ENCODE data around the gene ERLEC1. TPM values are rescaled to one million over a fixed set of nuclear protein-coding genes. Genes with fewer than 3 reads are reported as not detected.
"Not testable (repeated sequence)": the region's sequence is repeated elsewhere in the genome, so short reads cannot be mapped to it uniquely, and the experiment has no call there.

The ERLEC1 gene
- total RNA-seq, 1 donor from 2014 or later, result 50.6 TPM

GRCh38 chr2:53827398-53828175 lies 40.7 kb downstream of the ERLEC1 start:
- H3K4me1 Mint-ChIP-seq (ENCODE audit: unreplicated experiment), result no peaks in the 10 kb centered on the region
- H3K36me3 Mint-ChIP-seq (ENCODE audit: unreplicated experiment), result peaks cover 2% of the 10 kb centered on the region
- no peak overlapping the region for H3K27ac Mint-ChIP-seq (ENCODE audit: unreplicated experiment)
- TF ChIP-seq, protein P1, sequence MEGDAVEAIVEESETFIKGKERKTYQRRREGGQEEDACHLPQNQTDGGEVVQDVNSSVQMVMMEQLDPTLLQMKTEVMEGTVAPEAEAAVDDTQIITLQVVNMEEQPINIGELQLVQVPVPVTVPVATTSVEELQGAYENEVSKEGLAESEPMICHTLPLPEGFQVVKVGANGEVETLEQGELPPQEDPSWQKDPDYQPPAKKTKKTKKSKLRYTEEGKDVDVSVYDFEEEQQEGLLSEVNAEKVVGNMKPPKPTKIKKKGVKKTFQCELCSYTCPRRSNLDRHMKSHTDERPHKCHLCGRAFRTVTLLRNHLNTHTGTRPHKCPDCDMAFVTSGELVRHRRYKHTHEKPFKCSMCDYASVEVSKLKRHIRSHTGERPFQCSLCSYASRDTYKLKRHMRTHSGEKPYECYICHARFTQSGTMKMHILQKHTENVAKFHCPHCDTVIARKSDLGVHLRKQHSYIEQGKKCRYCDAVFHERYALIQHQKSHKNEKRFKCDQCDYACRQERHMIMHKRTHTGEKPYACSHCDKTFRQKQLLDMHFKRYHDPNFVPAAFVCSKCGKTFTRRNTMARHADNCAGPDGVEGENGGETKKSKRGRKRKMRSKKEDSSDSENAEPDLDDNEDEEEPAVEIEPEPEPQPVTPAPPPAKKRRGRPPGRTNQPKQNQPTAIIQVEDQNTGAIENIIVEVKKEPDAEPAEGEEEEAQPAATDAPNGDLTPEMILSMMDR (IDR thresholded peaks at IDR 0.05), result no peak
- H3K27me3 Mint-ChIP-seq (ENCODE audit: unreplicated experiment), result no peaks in the 10 kb centered on the region
- no peak for DNase-seq (ENCODE audit: extremely low spot score, unreplicated experiment)
- no peak overlapping the region for H3K4me3 Mint-ChIP-seq (ENCODE audit: unreplicated experiment)
- H3K9me3 Mint-ChIP-seq (ENCODE audit: unreplicated experiment), result peaks cover 7% of the 10 kb centered on the region

DNA sequence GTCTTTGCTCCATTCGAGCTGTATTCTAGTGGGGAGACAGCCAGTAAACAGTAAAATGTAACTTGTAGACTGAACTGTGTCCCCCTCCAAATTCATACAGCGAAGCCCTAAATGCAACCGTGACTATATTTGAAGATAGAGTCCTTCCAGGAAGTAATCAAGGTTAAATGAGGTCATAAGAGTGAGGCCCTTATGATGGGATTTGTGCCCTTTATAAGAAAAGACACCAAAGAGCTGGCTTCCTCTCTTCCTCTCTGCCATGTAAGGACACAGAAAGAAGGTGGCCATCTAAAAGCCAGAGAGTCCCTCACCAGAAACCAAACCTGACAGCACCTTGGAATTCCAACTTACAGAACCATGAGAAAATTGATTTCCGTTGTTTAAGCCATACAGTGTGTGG lies 41.5 kb downstream of the ERLEC1 start:
- H3K4me3 Mint-ChIP-seq (ENCODE audit: unreplicated experiment), result no peak overlapping the region
- TF ChIP-seq, protein P1 (IDR thresholded peaks at IDR 0.05), result no peak
- no peaks in the 10 kb centered on the region for H3K4me1 Mint-ChIP-seq (ENCODE audit: unreplicated experiment)
- H3K9me3 Mint-ChIP-seq (ENCODE audit: unreplicated experiment), result peaks cover 7% of the 10 kb centered on the region
- no peaks in the 10 kb centered on the region for H3K27me3 Mint-ChIP-seq (ENCODE audit: unreplicated experiment)
- H3K36me3 Mint-ChIP-seq (ENCODE audit: unreplicated experiment), result peaks cover 8% of the 10 kb centered on the region
- no peak for DNase-seq (ENCODE audit: extremely low spot score, unreplicated experiment)
- no peak overlapping the region for H3K27ac Mint-ChIP-seq (ENCODE audit: unreplicated experiment)

- H3K9me3 Mint-ChIP-seq (ENCODE audit: unreplicated experiment), result peaks cover 7% of the 10 kb centered on the region
- no peak overlapping the region for H3K27ac Mint-ChIP-seq (ENCODE audit: unreplicated experiment)
- DNase-seq (ENCODE audit: extremely low spot score, unreplicated experiment), result no peak
- TF ChIP-seq, protein P1 (IDR thresholded peaks at IDR 0.05), result no peak
- H3K27me3 Mint-ChIP-seq (ENCODE audit: unreplicated experiment), result no peaks in the 10 kb centered on the region
- H3K4me3 Mint-ChIP-seq (ENCODE audit: unreplicated experiment), result no peak overlapping the region
- peaks cover 8% of the 10 kb centered on the region for H3K36me3 Mint-ChIP-seq (ENCODE audit: unreplicated experiment)
- H3K4me1 Mint-ChIP-seq (ENCODE audit: unreplicated experiment), result no peaks in the 10 kb centered on the region
Measured at GRCh38 chr2:53829273-53829979, 42.6 kb downstream of the ERLEC1 start.

DNA sequence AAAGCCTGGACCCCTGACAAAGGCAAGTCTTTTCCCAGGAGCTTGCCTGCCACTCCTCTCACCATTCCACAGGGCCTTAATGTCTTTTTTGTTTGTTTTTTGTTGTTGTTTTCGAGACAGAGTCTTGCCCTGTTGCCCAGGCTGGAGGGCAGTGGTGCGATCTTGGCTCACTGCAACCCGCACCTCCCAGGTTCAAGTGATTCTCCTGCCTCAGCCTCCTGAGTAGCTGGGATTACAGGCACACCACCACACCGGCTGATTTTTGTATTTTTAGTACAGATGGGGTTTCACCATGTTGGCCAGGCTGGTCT lies 43.1 kb downstream of the ERLEC1 start:
- not testable (repeated sequence) for H3K4me3 Mint-ChIP-seq (ENCODE audit: unreplicated experiment); DNase-seq (ENCODE audit: extremely low spot score, unreplicated experiment); H3K27ac Mint-ChIP-seq (ENCODE audit: unreplicated experiment); H3K36me3 Mint-ChIP-seq (ENCODE audit: unreplicated experiment); H3K27me3 Mint-ChIP-seq (ENCODE audit: unreplicated experiment); H3K4me1 Mint-ChIP-seq (ENCODE audit: unreplicated experiment); H3K9me3 Mint-ChIP-seq (ENCODE audit: unreplicated experiment)

DNA sequence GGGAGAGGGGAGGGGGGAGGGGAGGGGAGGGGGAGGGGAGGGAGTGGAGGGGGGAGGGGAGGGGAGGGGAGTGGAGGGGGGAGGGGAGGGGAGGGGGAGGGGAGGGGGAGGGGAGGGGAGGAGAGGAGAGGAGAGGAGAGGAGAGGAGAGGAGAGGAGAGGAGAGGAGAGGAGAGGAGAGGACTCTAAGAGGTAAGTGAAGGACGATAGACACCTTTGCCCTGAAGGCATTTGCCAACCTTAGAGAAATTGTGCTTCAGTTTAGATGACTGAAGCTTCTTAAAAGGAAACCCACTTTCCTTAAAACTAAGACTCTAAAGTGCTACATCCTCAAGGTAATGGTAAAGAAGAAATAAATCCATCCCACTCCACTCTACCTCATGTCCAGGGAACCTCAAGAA lies 53.7 kb downstream of the ERLEC1 start:
- no peak overlapping the region for H3K27ac Mint-ChIP-seq (ENCODE audit: unreplicated experiment)
- H3K4me3 Mint-ChIP-seq (ENCODE audit: unreplicated experiment), result no peak overlapping the region
- H3K4me1 Mint-ChIP-seq (ENCODE audit: unreplicated experiment), result no peaks in the 10 kb centered on the region
- DNase-seq (ENCODE audit: extremely low spot score, unreplicated experiment), result no peak
- no peaks in the 10 kb centered on the region for H3K27me3 Mint-ChIP-seq (ENCODE audit: unreplicated experiment)
- H3K9me3 Mint-ChIP-seq (ENCODE audit: unreplicated experiment), result no peaks in the 10 kb centered on the region
- no peaks in the 10 kb centered on the region for H3K36me3 Mint-ChIP-seq (ENCODE audit: unreplicated experiment)
- TF ChIP-seq, protein P1 (IDR thresholded peaks at IDR 0.05), result no peak

DNA sequence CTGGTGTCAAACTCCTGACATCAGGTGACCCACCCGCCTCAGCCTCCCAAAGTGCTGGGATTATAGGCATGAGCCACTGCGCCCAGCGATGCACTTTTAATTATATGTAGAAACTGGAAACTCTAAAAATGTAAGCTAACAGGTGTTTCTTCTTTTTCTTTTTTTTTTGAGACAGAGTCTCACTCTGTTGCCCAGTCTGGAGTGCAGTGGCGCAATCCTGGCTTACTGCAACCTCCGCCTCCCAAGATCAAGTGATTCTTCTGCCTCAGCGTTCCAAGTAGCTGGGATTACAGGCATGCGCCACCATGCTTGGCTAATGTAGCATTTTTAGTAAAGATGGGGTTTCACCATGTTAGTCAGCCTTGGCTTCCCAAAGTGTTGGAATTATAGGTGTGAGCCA lies 54.8 kb downstream of the ERLEC1 start:
- not testable (repeated sequence) for H3K9me3 Mint-ChIP-seq (ENCODE audit: unreplicated experiment); H3K27ac Mint-ChIP-seq (ENCODE audit: unreplicated experiment); H3K4me1 Mint-ChIP-seq (ENCODE audit: unreplicated experiment); DNase-seq (ENCODE audit: extremely low spot score, unreplicated experiment); H3K27me3 Mint-ChIP-seq (ENCODE audit: unreplicated experiment); H3K4me3 Mint-ChIP-seq (ENCODE audit: unreplicated experiment); H3K36me3 Mint-ChIP-seq (ENCODE audit: unreplicated experiment)

All from osteocyte (in vitro differentiated cells).